Stimulated activated CD4-positive, alpha-beta T cell treated with anti-CD3 and anti-CD28 coated beads, Interleukin-15, amount 100 ng/mL, for 24 hours (primary cell): ENCODE results near the gene LRRC2.
"Not testable (repeated sequence)": the region's sequence is repeated elsewhere in the genome, so short reads cannot be mapped to it uniquely, and the experiment has no call there.

Experiments used
- DNase-seq: peaks from one replicate; pipeline ENCODE4 v3.0.0-alpha.2; 2020

LRRC2 gene

DNA sequence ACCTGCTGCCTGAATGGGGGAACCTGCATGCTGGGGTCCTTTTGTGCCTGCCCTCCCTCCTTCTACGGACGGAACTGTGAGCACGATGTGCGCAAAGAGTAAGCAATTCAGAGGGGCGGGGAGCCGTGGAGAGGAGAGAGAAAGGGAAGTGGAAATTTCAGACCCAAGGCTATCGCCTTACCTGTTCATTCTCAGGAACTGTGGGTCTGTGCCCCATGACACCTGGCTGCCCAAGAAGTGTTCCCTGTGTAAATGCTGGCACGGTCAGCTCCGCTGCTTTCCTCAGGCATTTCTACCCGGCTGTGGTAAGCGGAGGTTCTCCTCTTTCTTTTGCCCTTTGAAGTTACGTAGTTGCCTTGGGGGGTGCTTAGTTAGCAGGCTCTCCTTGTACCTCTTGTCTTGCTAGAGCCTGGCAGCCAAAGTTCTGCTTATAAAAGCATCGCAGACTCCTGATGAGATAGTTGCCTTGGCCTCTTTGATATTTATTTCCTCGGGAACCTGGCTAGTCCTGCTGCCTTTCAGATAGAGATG is 13.7 kb upstream of the LRRC2 start:
- DNase-seq, result no peak

GRCh38 chr3:46578973-46579755 is 13.1 kb upstream of the LRRC2 start:
- no peak for DNase-seq

GRCh38 chr3:46577580-46578249 is 11.6 kb upstream of the LRRC2 start:
- not testable (repeated sequence) for DNase-seq

GRCh38 chr3:46576879-46577278 is 10.8 kb upstream of the LRRC2 start:
- DNase-seq, result no peak

- no peak for DNase-seq
These were observed 10.3 kb upstream of the LRRC2 start for GRCh38 chr3:46576386-46576785.

DNA sequence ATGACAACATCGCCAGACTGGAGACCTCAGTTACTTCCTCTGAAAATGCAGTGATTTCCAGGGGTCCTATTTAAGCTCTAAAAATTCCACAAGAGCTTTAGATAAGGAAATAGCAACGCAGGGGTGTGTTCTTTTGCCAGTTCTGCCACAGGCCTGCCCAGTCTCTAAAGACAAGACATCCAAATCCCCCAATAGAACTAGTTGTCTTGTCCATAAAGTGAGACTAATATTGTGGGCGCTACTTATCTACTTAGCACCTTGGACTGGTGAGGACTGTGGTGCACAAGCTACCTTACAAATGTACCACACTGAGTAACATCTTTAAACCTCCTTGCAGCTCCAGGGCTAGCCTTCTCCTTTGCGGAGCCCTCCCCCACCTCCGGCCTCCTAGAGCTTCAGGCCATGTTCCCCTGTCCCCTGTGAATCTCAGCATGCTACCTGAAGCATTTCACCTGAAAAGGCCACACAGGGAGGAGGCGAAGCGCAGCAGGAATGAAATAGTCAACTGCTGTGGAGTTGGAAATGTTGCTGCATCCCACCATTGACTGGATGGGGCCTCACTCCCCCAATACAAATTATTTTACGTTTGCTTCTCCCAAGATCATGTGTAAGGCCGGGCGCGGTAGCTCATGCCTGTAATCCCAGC is 9.6 kb upstream of the LRRC2 start:
- DNase-seq, result no peak

DNA sequence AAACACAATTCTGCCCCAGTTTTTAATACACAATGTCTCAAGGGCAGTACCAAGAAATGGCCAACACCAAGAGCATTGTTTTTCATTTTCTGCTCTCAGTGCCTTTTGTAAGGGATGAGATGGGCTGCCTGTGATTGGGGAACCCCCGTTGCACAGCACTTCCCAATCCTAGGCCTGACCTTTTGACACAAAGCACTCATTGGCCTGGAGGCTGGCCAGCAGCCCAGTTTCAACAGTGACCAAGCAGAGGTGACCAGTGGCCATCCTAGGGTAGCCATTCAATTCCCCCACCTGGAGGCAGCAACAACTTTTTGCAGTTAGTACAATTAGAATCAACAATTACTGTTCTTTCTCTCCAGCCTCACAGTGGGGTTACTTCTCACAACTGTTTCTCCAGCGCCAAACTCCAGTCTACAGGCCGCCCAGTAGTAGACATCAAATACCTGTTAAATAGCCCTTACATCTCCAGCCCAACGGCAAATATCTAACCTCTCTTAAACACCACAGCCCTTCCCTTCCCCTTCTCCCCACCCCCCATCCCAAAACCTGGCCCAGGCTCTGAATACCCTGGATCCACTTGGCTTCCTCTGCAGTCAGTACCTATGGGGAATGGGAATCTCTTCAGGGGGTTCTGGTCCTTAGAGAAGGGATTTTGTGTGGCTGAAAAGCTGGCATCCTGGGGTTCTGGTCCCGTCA is 8.9 kb upstream of the LRRC2 start:
- DNase-seq, result no peak

DNA sequence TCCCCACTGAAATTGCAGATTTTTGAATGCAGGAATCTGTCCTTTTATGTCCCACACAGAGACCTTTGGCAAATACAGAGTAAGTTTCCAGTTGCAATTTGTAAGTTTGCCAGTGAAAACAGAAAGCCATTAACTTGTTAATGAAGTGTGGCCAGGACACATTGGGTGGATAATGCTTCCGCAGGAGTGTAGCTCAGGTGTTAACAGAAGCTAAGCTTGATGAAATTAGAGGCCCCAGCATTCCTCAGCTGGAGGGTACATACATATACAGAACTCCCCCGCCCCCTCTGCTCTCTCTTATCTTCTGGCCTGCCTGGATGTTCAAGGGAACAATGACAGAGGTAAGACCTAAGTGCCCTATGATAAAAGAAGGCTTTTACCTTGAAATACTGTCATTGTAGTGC is 8.1 kb upstream of the LRRC2 start:
- no peak for DNase-seq

- no peak for DNase-seq
These were observed 7.6 kb upstream of the LRRC2 start for GRCh38 chr3:46573701-46574100.

DNA sequence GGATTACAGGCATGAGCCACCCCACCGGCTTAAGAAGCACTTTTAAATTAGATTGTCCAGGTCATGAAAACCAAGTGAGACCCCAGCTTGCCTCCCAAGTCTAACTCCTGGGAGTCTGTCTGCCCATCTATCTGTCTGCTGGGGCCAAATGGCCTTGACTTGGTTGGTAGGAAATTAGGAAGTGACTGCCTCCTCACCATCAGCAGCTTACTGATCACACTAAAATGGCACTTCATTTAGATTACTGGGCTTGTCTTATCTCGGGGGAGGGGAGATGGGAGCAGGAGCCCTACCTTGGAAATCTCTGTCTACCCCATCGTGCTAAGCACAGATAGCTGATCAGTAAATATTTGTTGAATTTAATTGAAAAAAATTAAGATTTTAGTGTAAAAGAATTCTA is 5.6 kb upstream of the LRRC2 start:
- no peak for DNase-seq

DNA sequence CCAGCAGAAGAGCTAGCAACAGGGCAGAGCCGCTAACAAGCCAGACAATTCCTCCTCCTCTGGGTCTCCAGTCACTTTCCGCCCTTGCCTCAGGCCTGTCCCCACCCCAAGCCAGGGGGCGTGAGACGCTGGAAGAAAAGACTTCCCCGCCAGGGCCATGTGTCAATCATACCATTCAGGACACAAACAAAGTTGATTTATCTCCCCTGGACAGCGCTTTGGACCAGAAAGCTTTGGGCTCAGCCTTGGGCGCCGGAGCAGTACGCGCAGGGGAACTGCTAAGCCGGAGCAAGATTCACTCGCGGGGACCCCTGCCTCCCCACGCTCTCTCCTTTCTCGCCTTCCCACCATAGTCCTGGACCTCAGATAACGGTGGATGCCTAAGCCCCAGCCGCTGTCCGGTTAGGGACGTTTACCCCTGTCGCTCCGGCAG is 479 bp downstream of the LRRC2 start:
- DNase-seq, result no peak

DNA sequence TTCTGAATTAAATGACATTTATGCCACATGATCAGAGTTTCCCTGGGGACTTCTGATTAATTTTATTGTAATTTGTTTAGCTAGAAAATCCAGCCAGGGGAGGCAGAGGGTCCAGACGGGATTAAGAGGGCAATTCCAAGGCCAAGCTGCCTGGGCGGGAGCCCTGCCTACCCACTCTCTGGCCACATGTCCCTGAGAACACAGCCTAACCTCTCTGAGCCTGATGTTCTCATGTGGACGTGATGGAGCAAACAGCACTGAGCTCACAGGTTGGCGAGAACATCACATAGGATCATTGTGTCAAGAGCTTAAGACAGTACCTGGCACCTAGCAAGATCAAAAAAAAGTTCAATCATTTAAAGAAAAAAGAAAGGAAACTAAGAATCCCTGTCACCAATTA is 1.0 kb downstream of the LRRC2 start:
- no peak for DNase-seq

DNA sequence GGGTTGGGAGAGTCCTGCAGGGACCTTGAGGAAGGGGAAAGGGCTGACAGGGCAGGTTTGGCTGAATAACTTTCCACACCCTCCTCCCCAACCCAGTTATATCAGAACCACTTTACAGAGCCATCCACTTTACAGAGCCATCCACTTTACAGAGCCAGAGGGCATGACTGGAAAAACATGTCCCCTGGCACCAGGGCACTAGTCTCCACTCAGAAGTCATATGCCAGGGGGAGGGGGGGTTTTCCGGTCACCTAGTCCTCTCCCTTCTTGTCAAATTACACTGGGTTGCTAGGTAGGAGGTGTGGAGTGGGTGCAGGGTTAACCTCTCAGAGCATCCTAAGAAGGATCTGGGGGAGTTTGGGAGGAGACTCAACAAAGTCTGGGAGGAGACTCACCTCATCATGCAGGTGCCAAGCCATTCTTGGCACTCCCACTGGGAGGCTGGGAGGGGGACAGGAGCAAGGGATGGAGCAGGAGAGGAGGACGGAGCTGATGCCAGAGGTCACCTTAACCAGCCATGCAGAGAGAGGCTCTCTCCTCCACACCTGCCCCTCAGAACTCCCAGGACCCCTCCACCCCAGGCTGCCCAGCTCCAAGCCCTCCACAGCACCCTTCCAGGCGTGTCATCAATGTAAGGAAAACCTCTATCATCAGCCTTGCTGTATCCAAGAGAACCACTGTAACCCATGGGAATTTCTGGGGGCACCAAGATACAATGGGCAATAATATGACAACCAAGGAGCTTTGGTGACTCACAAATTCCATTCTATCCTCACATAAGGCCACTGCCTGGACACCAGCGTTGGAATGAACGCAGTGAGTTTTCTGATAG is 1.7 kb downstream of the LRRC2 start:
- no peak for DNase-seq

GRCh38 chr3:46561951-46562350 is 4.2 kb downstream of the LRRC2 start:
- DNase-seq, result no peak

DNA sequence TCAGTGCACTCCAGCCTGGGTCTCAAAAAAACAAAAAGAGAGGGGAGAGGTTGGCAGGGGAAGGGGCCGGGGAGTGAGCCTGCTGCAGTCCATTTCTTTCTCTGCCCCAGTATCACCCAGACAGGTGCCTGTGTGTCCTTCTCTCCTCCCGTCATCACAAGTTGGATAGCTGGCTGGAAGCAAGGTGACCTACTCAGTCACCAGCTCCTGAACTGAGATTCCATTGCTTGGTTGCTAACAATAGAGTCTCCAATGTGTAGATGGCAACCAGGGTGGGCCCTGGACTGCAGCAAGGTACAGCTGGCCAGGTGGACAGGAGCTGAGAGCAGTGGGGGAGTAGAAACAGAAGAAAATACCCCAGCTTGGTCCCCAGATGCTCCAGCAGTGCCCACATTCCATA is 4.6 kb downstream of the LRRC2 start:
- DNase-seq, result no peak

- no peak for DNase-seq
These were observed 6.9 kb downstream of the LRRC2 start for GRCh38 chr3:46559091-46559704.

DNA sequence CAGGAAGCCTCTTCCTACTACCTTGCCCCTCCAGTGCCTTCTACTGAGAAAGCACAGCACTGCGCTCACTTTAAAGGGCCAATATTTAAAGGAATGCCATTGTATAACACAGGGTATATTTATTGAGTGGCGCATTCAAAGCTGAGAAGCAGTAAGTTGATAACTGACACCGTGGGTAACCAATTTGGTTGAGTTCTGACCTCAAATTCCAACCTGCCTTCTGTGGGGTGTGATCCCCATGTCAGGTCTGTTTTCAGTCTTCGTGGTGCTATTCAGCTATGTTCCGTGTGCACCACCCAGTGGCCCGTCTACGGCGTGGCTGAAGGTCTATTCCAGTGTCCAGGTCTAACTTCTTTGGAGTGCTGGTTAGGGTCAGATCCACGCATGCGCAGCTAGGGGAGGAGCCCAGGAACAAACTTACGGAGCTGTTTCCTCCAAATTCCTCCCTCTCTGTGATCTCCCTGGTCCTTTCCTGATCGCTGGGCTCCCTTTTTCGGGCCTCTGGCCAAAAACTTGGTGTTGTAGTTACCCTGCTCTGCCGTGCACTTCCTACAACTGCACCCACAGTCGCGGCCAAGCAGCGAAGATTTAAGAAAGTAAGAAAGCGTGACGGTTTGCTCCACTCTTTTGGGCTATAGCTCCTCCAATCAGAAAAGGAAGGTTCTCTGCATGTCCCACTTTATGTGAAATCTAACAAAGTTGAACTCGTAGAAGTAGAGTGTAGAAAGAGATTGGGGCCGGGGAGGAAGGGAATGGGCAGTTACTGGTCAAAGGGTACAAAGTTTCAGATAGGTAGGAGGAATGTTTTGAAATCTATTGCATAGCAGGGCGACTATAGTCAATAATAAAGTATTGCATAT is 7.7 kb downstream of the LRRC2 start:
- DNase-seq, result peak; percentile 79

- no peak for DNase-seq
These were observed 8.3 kb downstream of the LRRC2 start for GRCh38 chr3:46557814-46558183.

DNA sequence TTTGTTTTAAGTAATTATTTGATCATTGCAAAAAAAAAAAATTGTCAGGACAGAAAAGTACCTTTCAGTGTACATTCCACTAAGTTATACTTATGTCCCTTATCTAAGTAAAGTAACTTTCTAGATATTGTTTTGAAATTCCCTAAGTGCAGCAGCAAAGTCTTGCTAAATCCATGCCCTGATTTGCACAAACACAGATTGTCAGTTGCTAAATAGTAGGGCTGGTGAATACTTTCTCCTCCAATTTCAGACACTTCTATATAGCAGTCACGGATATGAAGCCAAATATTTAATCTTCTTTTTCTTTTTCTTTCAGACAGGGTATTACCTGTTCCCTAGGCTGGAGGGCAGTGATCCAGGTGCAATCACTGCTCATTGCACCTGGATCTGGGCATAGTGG is 12.9 kb downstream of the LRRC2 start:
- no peak for DNase-seq

DNA sequence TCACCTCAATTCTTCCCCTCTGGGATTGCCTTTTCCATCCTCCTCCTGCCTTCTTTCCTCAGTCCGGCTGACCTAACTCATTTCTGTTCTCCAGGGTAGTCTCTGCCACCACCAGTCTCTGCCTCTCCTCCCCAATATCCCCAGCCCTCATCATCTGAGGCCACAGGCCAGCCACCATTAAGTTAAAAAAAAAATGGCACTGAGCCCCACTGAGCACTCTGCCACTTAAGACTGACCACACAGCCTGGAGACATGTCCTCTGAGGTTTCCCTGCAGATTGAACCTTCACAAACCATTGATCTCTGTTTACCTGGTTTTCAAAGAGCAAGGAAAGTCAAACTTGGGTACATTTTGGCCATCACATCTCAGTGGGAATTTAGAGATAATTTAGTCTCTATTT is 13.6 kb downstream of the LRRC2 start:
- no peak for DNase-seq

- no peak for DNase-seq
These were observed 14.5 kb downstream of the LRRC2 start for GRCh38 chr3:46551615-46552014.
